ENCODE measurements around the gene RPL5.

Gene RPL5

GRCh38 chr1:92797961-92798360 lies 33.9 kb upstream of the RPL5 start:
- no peak overlapping the region for H3K27ac ChIP-seq (replicated peaks; ENCODE audit: low read length)
- H3K4ac ChIP-seq (ENCODE audit: low read length): no peak overlapping the region
- no peak overlapping the region for H2AFZ ChIP-seq (ENCODE audit: low read length)
- H3K36me3 ChIP-seq (replicated peaks in 1 of 2; ENCODE audit: control insufficient read depth in 2 of 2, insufficient read depth in 2 of 2, low read length in 2 of 2): no peaks in the 10 kb centered on the region
- no peak overlapping the region for H2BK15ac ChIP-seq (ENCODE audit: low read length)
- no peak overlapping the region for H3K9ac ChIP-seq (ENCODE audit: low read depth, low read length, poor library complexity)
- no peak overlapping the region for H2BK120ac ChIP-seq (ENCODE audit: low read depth, low read length)
- H3K23ac ChIP-seq (ENCODE audit: low read depth, low read length, poor library complexity): no peak overlapping the region
- no CpG with 5 or more reads among the region's 1 CpG for WGBS, 2 donors (ENCODE audit: extremely low coverage in 2 of 2, insufficient read length in 2 of 2, insufficient replicate concordance in 1 of 2)
- H3K4me1 ChIP-seq (ENCODE audit: control insufficient read depth in 2 of 2, insufficient read depth in 1 of 2, low read depth in 1 of 2, low read length in 2 of 2): peaks cover 0 to 1% of the 10 kb centered on the region in 2 donors
- no peak overlapping the region for H3K18ac ChIP-seq (ENCODE audit: low read length)
- H3K14ac ChIP-seq (ENCODE audit: low read length): no peak overlapping the region
- no peak overlapping the region for H2BK12ac ChIP-seq (ENCODE audit: low read length)
- H3K4me3 ChIP-seq (ENCODE audit: low read length in 2 of 2): no peak overlapping the region
- no peak for DNase-seq (ENCODE audit: low spot score)
- H2BK5ac ChIP-seq (ENCODE audit: low read length): no peak overlapping the region
- no peak overlapping the region for H2AK5ac ChIP-seq (ENCODE audit: low read depth, low read length)
- H3K79me1 ChIP-seq (ENCODE audit: low read depth, low read length): no peaks in the 10 kb centered on the region
- H3K9me3 ChIP-seq (replicated peaks in 1 of 2; ENCODE audit: control insufficient read depth in 2 of 2, insufficient read depth in 1 of 2, low read depth in 1 of 2, low read length in 2 of 2): no peaks in the 10 kb centered on the region
- H4K91ac ChIP-seq (ENCODE audit: low read depth, low read length, poor library complexity): no peak overlapping the region
- peaks cover 0 to 8% (median 0%) of the 10 kb centered on the region in 3 experiments for H3K27me3 ChIP-seq (ENCODE audit: control insufficient read depth in 3 of 3, insufficient read depth in 3 of 3, low read depth in 1 of 3, low read length in 3 of 3)
- no peak overlapping the region for H4K8ac ChIP-seq (ENCODE audit: low read depth, low read length)
- H3K4me2 ChIP-seq (ENCODE audit: insufficient read depth, low read length, poor library complexity, severe bottlenecking): no peak overlapping the region

- Histone ChIP-seq H2BK12ac (ENCODE audit: low read length) (no peak overlapping the region), H2AFZ (ENCODE audit: low read length) (no peak overlapping the region), H3K27me3 (ENCODE audit: control insufficient read depth in 3 of 3, insufficient read depth in 3 of 3, low read depth in 1 of 3, low read length in 3 of 3) (peaks cover 0 to 4% (median 0%) of the 10 kb centered on the region in 3 experiments), H4K8ac (ENCODE audit: low read depth, low read length) (no peak overlapping the region), H3K4me1 (ENCODE audit: control insufficient read depth in 2 of 2, insufficient read depth in 1 of 2, low read depth in 1 of 2, low read length in 2 of 2) (no peaks in the 10 kb centered on the region), H3K27ac (replicated peaks; ENCODE audit: low read length) (no peak overlapping the region), H3K79me1 (ENCODE audit: low read depth, low read length) (no peaks in the 10 kb centered on the region), H4K91ac (ENCODE audit: low read depth, low read length, poor library complexity) (no peak overlapping the region), H3K9ac (ENCODE audit: low read depth, low read length, poor library complexity) (no peak overlapping the region), H3K4me3 (ENCODE audit: low read length in 2 of 2) (no peak overlapping the region), H3K14ac (ENCODE audit: low read length) (no peak overlapping the region), H3K4ac (ENCODE audit: low read length) (no peak overlapping the region), H3K36me3 (replicated peaks in 1 of 2; ENCODE audit: control insufficient read depth in 2 of 2, insufficient read depth in 2 of 2, low read length in 2 of 2) (no peaks in the 10 kb centered on the region), H3K18ac (ENCODE audit: low read length) (no peak overlapping the region), H2AK5ac (ENCODE audit: low read depth, low read length) (no peak overlapping the region), H2BK15ac (ENCODE audit: low read length) (no peak overlapping the region), H2BK5ac (ENCODE audit: low read length) (no peak overlapping the region), H2BK120ac (ENCODE audit: low read depth, low read length) (no peak overlapping the region), H3K4me2 (ENCODE audit: insufficient read depth, low read length, poor library complexity, severe bottlenecking) (no peak overlapping the region), H3K23ac (ENCODE audit: low read depth, low read length, poor library complexity) (no peak overlapping the region), H3K9me3 (replicated peaks in 1 of 2; ENCODE audit: control insufficient read depth in 2 of 2, insufficient read depth in 1 of 2, low read depth in 1 of 2, low read length in 2 of 2) (no peaks in the 10 kb centered on the region)
- no peak for DNase-seq (ENCODE audit: low spot score)
- WGBS, 2 donors (ENCODE audit: extremely low coverage in 2 of 2, insufficient read length in 2 of 2, insufficient replicate concordance in 1 of 2): no CpG with 5 or more reads among the region's 7 CpGs
Observed at GRCh38 chr1:92803140-92803887, 28.5 kb upstream of the RPL5 start.

- Histone ChIP-seq H2BK120ac (ENCODE audit: low read depth, low read length) (no peak overlapping the region), H3K4ac (ENCODE audit: low read length) (no peak overlapping the region), H3K4me2 (ENCODE audit: insufficient read depth, low read length, poor library complexity, severe bottlenecking) (no peak overlapping the region), H3K23ac (ENCODE audit: low read depth, low read length, poor library complexity) (no peak overlapping the region), H2AK5ac (ENCODE audit: low read depth, low read length) (no peak overlapping the region), H2AFZ (ENCODE audit: low read length) (peak overlapping the region; percentile 60), H3K79me1 (ENCODE audit: low read depth, low read length) (no peaks in the 10 kb centered on the region), H3K36me3 (replicated peaks in 1 of 2; ENCODE audit: control insufficient read depth in 2 of 2, insufficient read depth in 2 of 2, low read length in 2 of 2) (no peaks in the 10 kb centered on the region), H2BK15ac (ENCODE audit: low read length) (no peak overlapping the region), H3K4me3 (ENCODE audit: low read length in 2 of 2) (no peak overlapping the region), H3K9me3 (replicated peaks in 1 of 2; ENCODE audit: control insufficient read depth in 2 of 2, insufficient read depth in 1 of 2, low read depth in 1 of 2, low read length in 2 of 2) (no peaks in the 10 kb centered on the region), H3K18ac (ENCODE audit: low read length) (no peak overlapping the region), H3K27ac (replicated peaks; ENCODE audit: low read length) (no peak overlapping the region), H3K27me3 (ENCODE audit: control insufficient read depth in 3 of 3, insufficient read depth in 3 of 3, low read depth in 1 of 3, low read length in 3 of 3) (peaks cover 0 to 4% (median 0%) of the 10 kb centered on the region in 3 experiments), H3K4me1 (ENCODE audit: control insufficient read depth in 2 of 2, insufficient read depth in 1 of 2, low read depth in 1 of 2, low read length in 2 of 2) (no peaks in the 10 kb centered on the region), H3K9ac (ENCODE audit: low read depth, low read length, poor library complexity) (no peak overlapping the region), H3K14ac (ENCODE audit: low read length) (no peak overlapping the region), H4K8ac (ENCODE audit: low read depth, low read length) (no peak overlapping the region), H2BK12ac (ENCODE audit: low read length) (no peak overlapping the region), H2BK5ac (ENCODE audit: low read length) (no peak overlapping the region), H4K91ac (ENCODE audit: low read depth, low read length, poor library complexity) (no peak overlapping the region)
- DNase-seq (ENCODE audit: low spot score): no peak
- WGBS, 2 donors (ENCODE audit: extremely low coverage in 2 of 2, insufficient read length in 2 of 2, insufficient replicate concordance in 1 of 2): no CpG with 5 or more reads among the region's 7 CpGs
Observed at GRCh38 chr1:92804721-92805201, 27.1 kb upstream of the RPL5 start.

- Histone ChIP-seq H3K36me3 (replicated peaks in 1 of 2; ENCODE audit: control insufficient read depth in 2 of 2, insufficient read depth in 2 of 2, low read length in 2 of 2) (no peaks in the 10 kb centered on the region), H2BK12ac (ENCODE audit: low read length) (no peak overlapping the region), H3K79me1 (ENCODE audit: low read depth, low read length) (no peaks in the 10 kb centered on the region), H3K4ac (ENCODE audit: low read length) (no peak overlapping the region), H4K91ac (ENCODE audit: low read depth, low read length, poor library complexity) (no peak overlapping the region), H3K27me3 (ENCODE audit: control insufficient read depth in 3 of 3, insufficient read depth in 3 of 3, low read depth in 1 of 3, low read length in 3 of 3) (peaks cover 0 to 4% (median 0%) of the 10 kb centered on the region in 3 experiments), H3K4me2 (ENCODE audit: insufficient read depth, low read length, poor library complexity, severe bottlenecking) (no peak overlapping the region), H3K9me3 (replicated peaks in 1 of 2; ENCODE audit: control insufficient read depth in 2 of 2, insufficient read depth in 1 of 2, low read depth in 1 of 2, low read length in 2 of 2) (no peaks in the 10 kb centered on the region), H3K27ac (replicated peaks; ENCODE audit: low read length) (no peak overlapping the region), H3K23ac (ENCODE audit: low read depth, low read length, poor library complexity) (no peak overlapping the region), H3K18ac (ENCODE audit: low read length) (no peak overlapping the region), H4K8ac (ENCODE audit: low read depth, low read length) (no peak overlapping the region), H2AFZ (ENCODE audit: low read length) (peak overlapping the region; percentile 60), H3K9ac (ENCODE audit: low read depth, low read length, poor library complexity) (no peak overlapping the region), H3K4me3 (ENCODE audit: low read length in 2 of 2) (no peak overlapping the region), H3K14ac (ENCODE audit: low read length) (no peak overlapping the region), H2BK120ac (ENCODE audit: low read depth, low read length) (no peak overlapping the region), H2AK5ac (ENCODE audit: low read depth, low read length) (no peak overlapping the region), H2BK15ac (ENCODE audit: low read length) (no peak overlapping the region), H2BK5ac (ENCODE audit: low read length) (no peak overlapping the region), H3K4me1 (ENCODE audit: control insufficient read depth in 2 of 2, insufficient read depth in 1 of 2, low read depth in 1 of 2, low read length in 2 of 2) (no peaks in the 10 kb centered on the region)
- WGBS, 2 donors (ENCODE audit: extremely low coverage in 2 of 2, insufficient read length in 2 of 2, insufficient replicate concordance in 1 of 2): no CpG with 5 or more reads among the region's 1 CpG
- no peak for DNase-seq (ENCODE audit: low spot score)
Observed at GRCh38 chr1:92805216-92805615, 26.6 kb upstream of the RPL5 start.

Data from neuronal stem cell (in vitro differentiated cells).